OCI-LY3 (cell line): ENCODE results near the gene HBG1.

Experiments
- H2AFZ ChIP-seq: fragments of 200-600, 300-600 bp; shearing (Covaris generic); 2 replicates; pipeline ENCODE4 v1.6.0; 2014; ENCODE audit warnings: antibody characterized with exemption, low read depth, low read length
- H3K27ac ChIP-seq: fragments of 200-600, 300-600 bp; sonication (generic); 2 replicates; pipeline ENCODE4 v1.5.1; 2014; ENCODE audit warnings: mild to moderate bottlenecking, low read length, moderate library complexity, mixed read lengths
- H3K27me3 ChIP-seq: fragments of 200-600, 300-600 bp; sonication (generic); 2 replicates; pipeline ENCODE4 v1.6.1; 2014; ENCODE audit warnings: low read depth, low read length, mixed read lengths
- H3K36me3 ChIP-seq: fragments of 200-600, 300-600 bp; sonication (generic); replicated peaks from 2 replicates; pipeline ENCODE3; 2014; ENCODE audit warnings: low read depth, low read length, mixed read lengths
- H3K4me1 ChIP-seq: fragments of 300-600, 200-600 bp; sonication (generic); 2 replicates; pipeline ENCODE4 v1.6.1; 2014; ENCODE audit warnings: low read length, mixed read lengths
- H3K4me2 ChIP-seq: fragments of 200-600, 300-600 bp; sonication (generic); 2 replicates; pipeline ENCODE4 v1.6.1; 2014; ENCODE audit warnings: low read length, mixed read lengths
- H3K4me3 ChIP-seq: fragments of 300-600, 200-600 bp; sonication (generic); 2 replicates; pipeline ENCODE4 v1.5.1; 2014; ENCODE audit warnings: antibody characterized with exemption, mild to moderate bottlenecking, low read length, moderate library complexity
- H3K79me2 ChIP-seq: fragments of 300-600, 200-600 bp; shearing (Covaris generic); 2 replicates; pipeline ENCODE4 v1.6.1; 2014; ENCODE audit warnings: mild to moderate bottlenecking, low read length, mixed read lengths
- H3K9ac ChIP-seq: fragments of 300-600, 200-600 bp; shearing (Covaris generic); 2 replicates; pipeline ENCODE4 v1.6.0; 2014; ENCODE audit warnings: mild to moderate bottlenecking, low read length, moderate library complexity
- H3K9me3 ChIP-seq: fragments of 200-600, 300-600 bp; shearing (Covaris generic); 2 replicates; pipeline ENCODE4 v1.6.1; 2014; ENCODE audit warnings: low read length, mixed read lengths; ENCODE audit not compliant: insufficient read depth
- H4K20me1 ChIP-seq: fragments of 200-600, 300-600 bp; sonication (generic); 2 replicates; pipeline ENCODE4 v1.6.1; 2016; ENCODE audit warnings: low read length, mixed read lengths; ENCODE audit not compliant: insufficient read depth
- EZH2phosphoT487 ChIP-seq: fragments of 200-600 bp; shearing (Covaris generic); IDR thresholded peaks from 2 replicates; pipeline ENCODE4 v1.6.1; 2018; ENCODE audit warnings: antibody characterized with exemption, mixed run types, low read depth
- TF ChIP-seq, protein P1 (sequence below): fragments of 200-600, 300-600 bp; sonication (generic); IDR thresholded peaks from 2 replicates; pipeline ENCODE4 v1.5.1; 2014; ENCODE audit warnings: antibody characterized with exemption, low read length, low read depth

HBG1 gene

DNA sequence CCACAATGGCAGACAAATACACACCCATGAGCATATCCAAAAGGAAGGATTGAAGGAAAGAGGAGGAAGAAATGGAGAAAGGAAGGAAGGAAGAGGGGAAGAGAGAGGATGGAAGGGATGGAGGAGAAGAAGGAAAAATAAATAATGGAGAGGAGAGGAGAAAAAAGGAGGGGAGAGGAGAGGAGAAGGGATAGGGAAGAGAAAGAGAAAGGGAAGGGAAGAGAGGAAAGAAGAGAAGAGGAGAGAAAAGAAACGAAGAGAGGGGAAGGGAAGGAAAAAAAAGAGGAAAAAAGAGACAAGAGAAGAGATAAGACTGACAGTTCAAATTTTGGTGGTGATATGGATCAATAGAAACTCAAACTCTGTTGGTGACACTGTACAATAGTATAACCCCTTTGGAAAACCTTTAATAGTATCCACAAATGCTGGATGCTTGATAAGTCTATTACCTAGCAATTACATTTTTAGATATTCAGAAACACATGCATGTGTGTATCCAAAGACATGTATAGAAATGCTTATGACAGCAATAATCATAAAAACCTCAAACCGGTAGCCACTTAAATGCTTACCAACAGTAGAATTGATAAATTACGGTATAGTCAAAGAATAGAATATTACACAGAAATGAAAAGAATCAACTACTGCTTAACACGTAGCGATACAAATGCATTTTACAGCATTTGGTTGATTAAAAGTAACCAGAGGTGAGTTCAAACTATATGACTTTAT lies 14.1 kb downstream of the HBG1 start:
- no peak overlapping the region for H3K4me3 ChIP-seq
- TF ChIP-seq EZH2phosphoT487: no peak
- TF ChIP-seq, protein P1, sequence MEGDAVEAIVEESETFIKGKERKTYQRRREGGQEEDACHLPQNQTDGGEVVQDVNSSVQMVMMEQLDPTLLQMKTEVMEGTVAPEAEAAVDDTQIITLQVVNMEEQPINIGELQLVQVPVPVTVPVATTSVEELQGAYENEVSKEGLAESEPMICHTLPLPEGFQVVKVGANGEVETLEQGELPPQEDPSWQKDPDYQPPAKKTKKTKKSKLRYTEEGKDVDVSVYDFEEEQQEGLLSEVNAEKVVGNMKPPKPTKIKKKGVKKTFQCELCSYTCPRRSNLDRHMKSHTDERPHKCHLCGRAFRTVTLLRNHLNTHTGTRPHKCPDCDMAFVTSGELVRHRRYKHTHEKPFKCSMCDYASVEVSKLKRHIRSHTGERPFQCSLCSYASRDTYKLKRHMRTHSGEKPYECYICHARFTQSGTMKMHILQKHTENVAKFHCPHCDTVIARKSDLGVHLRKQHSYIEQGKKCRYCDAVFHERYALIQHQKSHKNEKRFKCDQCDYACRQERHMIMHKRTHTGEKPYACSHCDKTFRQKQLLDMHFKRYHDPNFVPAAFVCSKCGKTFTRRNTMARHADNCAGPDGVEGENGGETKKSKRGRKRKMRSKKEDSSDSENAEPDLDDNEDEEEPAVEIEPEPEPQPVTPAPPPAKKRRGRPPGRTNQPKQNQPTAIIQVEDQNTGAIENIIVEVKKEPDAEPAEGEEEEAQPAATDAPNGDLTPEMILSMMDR: no peak
- H3K4me1 ChIP-seq: peaks cover 7% of the 10 kb centered on the region
- no peak overlapping the region for H3K4me2 ChIP-seq
- no peaks in the 10 kb centered on the region for H3K36me3 ChIP-seq
- H3K9me3 ChIP-seq: no peaks in the 10 kb centered on the region
- H3K79me2 ChIP-seq: no peaks in the 10 kb centered on the region
- H3K9ac ChIP-seq: no peak overlapping the region
- no peak overlapping the region for H2AFZ ChIP-seq
- H3K27me3 ChIP-seq: no peaks in the 10 kb centered on the region
- H4K20me1 ChIP-seq: no peaks in the 10 kb centered on the region
- H3K27ac ChIP-seq: no peak overlapping the region

DNA sequence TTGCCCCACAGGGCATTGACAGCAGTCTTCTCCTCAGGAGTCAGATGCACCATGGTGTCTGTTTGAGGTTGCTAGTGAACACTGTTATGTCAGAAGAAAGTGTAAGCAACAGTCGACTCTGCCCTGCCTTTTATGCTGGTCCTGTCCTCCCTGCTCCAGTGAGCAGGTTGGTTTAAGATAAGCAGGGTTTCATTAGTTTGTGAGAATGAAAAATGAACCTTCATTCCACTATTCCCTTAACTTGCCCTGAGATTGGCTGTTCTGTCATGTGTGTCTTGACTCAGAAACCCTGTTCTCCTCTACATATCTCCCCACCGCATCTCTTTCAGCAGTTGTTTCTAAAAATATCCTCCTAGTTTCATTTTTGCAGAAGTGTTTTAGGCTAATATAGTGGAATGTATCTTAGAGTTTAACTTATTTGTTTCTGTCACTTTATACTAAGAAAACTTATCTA lies 15.2 kb downstream of the HBG1 start, which contains the start of gene HBD:
Gene HBD, minus strand, starts transcription at position 103 of the 454 bp plus-strand sequence. Its CDS starts 50 bp downstream, at position 53.
- H3K79me2 ChIP-seq: no peaks in the 10 kb centered on the region
- H3K36me3 ChIP-seq: no peaks in the 10 kb centered on the region
- H4K20me1 ChIP-seq: no peaks in the 10 kb centered on the region
- H3K4me3 ChIP-seq: no peak within 1 kb of the TSS
- TF ChIP-seq EZH2phosphoT487: no peak
- TF ChIP-seq, protein P1: no peak
- H3K4me1 ChIP-seq: peaks cover 7% of the 10 kb centered on the region
- H3K9me3 ChIP-seq: no peaks in the 10 kb centered on the region
- no peak within 1 kb of the TSS for H3K27ac ChIP-seq
- H3K27me3 ChIP-seq: no peaks in the 10 kb centered on the region
- peak within 1 kb of the TSS; percentile 30; the same call in 1 of the 2 replicates for H2AFZ ChIP-seq
- H3K9ac ChIP-seq: no peak within 1 kb of the TSS
- 0 out of 2 replicates have a peak within 1 kb of the TSS, but pooled peaks have one; percentile 5 for H3K4me2 ChIP-seq

DNA sequence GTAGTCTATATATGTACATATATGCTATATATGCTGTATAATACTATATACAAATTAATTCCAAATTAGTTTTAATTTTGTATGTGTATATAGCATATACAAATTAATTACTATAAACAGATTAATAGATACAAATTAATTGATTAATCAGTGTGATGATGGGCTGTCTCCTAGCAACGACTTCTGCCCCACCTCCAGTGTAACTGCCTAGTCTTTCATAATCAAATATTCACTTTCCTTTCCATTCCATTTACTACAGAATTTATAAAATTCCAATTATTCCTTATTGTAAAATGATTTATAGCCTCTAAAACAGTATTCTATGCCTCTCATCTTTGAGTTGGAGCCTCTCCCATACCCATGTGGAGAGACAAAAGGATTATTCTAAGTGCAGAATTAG lies 16.4 kb downstream of the HBG1 start:
- H3K27me3 ChIP-seq: no peaks in the 10 kb centered on the region
- H3K4me3 ChIP-seq: no peak overlapping the region
- peaks cover 10% of the 10 kb centered on the region for H3K4me1 ChIP-seq
- no peaks in the 10 kb centered on the region for H4K20me1 ChIP-seq
- H3K4me2 ChIP-seq: no peak overlapping the region
- H3K79me2 ChIP-seq: no peaks in the 10 kb centered on the region
- H3K9ac ChIP-seq: no peak overlapping the region
- no peak overlapping the region for H3K27ac ChIP-seq
- no peak for TF ChIP-seq EZH2phosphoT487
- TF ChIP-seq, protein P1: no peak
- H3K36me3 ChIP-seq: no peaks in the 10 kb centered on the region
- H3K9me3 ChIP-seq: no peaks in the 10 kb centered on the region
- no peak overlapping the region for H2AFZ ChIP-seq

DNA sequence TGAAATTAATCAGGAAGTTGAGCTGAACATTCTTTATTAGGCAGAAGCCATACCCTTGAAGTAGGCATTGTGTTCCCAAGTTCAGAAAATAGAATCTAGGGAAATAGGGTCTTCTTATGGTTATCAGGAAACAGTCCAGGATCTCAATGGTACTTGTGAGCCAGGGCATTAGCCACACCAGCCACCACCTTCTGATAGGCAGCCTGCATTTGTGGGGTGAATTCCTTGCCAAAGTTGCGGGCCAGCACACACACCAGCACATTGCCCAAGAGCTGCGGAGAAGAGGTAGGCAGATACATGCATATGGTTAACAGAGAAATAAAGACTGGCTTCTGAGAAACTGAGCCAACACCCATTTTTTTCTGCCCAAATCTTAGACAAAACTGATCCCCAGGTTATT lies 16.8 kb downstream of the HBG1 start:
- Histone ChIP-seq H3K9ac (no peak overlapping the region), H2AFZ (no peak overlapping the region), H3K4me1 (peaks cover 10% of the 10 kb centered on the region), H3K4me2 (no peak overlapping the region), H3K36me3 (no peaks in the 10 kb centered on the region), H3K27ac (no peak overlapping the region), H3K27me3 (no peaks in the 10 kb centered on the region), H3K4me3 (no peak overlapping the region), H3K9me3 (no peaks in the 10 kb centered on the region), H3K79me2 (no peaks in the 10 kb centered on the region), H4K20me1 (no peaks in the 10 kb centered on the region)
- TF ChIP-seq, protein P1: no peak
- no peak for TF ChIP-seq EZH2phosphoT487
